SJCRH30 (cell line): Measurements from ENCODE around the gene TMPRSS3. TPM values are rescaled to one million over a fixed set of nuclear protein-coding genes. Genes with fewer than 3 reads are reported as not detected.

ENCODE experiments used
- DNase-seq, 2 experiments: peaks; one replicate each; pipeline ENCODE4 v3.0.0-alpha.2; 2015 to 2020
- H3K27ac ChIP-seq: fragments of 250-450 bp; sonication (Bioruptor Pico); 2 replicates; pipeline ENCODE4 v1.5.1; 2020; ENCODE audit warnings: mild to moderate bottlenecking, moderate library complexity
- H3K27me3 ChIP-seq: fragments of 250-450 bp; sonication (Bioruptor Pico); 2 replicates; pipeline ENCODE4 v1.5.1; 2020; ENCODE audit warnings: mild to moderate bottlenecking, moderate library complexity
- H3K36me3 ChIP-seq: fragments of 250-450 bp; sonication (Bioruptor Pico); 2 replicates; pipeline ENCODE4 v1.5.1; 2020; ENCODE audit warnings: mild to moderate bottlenecking, moderate library complexity
- H3K4me1 ChIP-seq: fragments of 250-450 bp; sonication (Bioruptor Pico); 2 replicates; pipeline ENCODE4 v1.5.1; 2020; ENCODE audit warnings: mild to moderate bottlenecking, moderate library complexity
- H3K4me3 ChIP-seq: fragments of 250-450 bp; sonication (Bioruptor Pico); 2 replicates; pipeline ENCODE4 v1.5.1; 2020; ENCODE audit warnings: mild to moderate bottlenecking, moderate library complexity
- H3K9me3 ChIP-seq: fragments of 250-450 bp; sonication (Bioruptor Pico); replicated peaks from 2 replicates; pipeline ENCODE4 v1.5.1; 2020; ENCODE audit warnings: mild to moderate bottlenecking, moderate library complexity
- total RNA-seq: library from RNA; depleted of rRNA; stranded (reverse); fragments of >200 nt; shearing (Covaris generic); gene quantifications from 2 replicates; pipeline ENCODE4 v1.2.3, GENCODE V29; 2014

TMPRSS3 gene
- total RNA-seq, 1 experiment from 2014 or later: not detected

GRCh38 chr21:42356650-42357049 is 39.2 kb downstream of the TMPRSS3 start:
- DNase-seq: no peak
- Histone ChIP-seq H3K4me3 (no peak overlapping the region), H3K4me1 (no peaks in the 10 kb centered on the region), H3K36me3 (no peaks in the 10 kb centered on the region), H3K27me3 (no peaks in the 10 kb centered on the region), H3K9me3 (no peaks in the 10 kb centered on the region; the same call in 1 of the 2 replicates), H3K27ac (no peak overlapping the region)

- no peak overlapping the region for H3K4me3 ChIP-seq
- no peaks in the 10 kb centered on the region for H3K36me3 ChIP-seq
- H3K27ac ChIP-seq: no peak overlapping the region
- DNase-seq: no peak
- no peaks in the 10 kb centered on the region for H3K27me3 ChIP-seq
- no peaks in the 10 kb centered on the region; the same call in 1 of the 2 replicates for H3K9me3 ChIP-seq
- H3K4me1 ChIP-seq: no peaks in the 10 kb centered on the region
Observed at GRCh38 chr21:42356046-42356445, 39.8 kb downstream of the TMPRSS3 start.

- no peak overlapping the region for H3K27ac ChIP-seq
- H3K36me3 ChIP-seq: no peaks in the 10 kb centered on the region
- H3K9me3 ChIP-seq: no peaks in the 10 kb centered on the region; the same call in 1 of the 2 replicates
- no peaks in the 10 kb centered on the region for H3K27me3 ChIP-seq
- no peak for DNase-seq
- H3K4me3 ChIP-seq: no peak overlapping the region
- no peaks in the 10 kb centered on the region for H3K4me1 ChIP-seq
Observed at GRCh38 chr21:42353623-42354022, 42.2 kb downstream of the TMPRSS3 start.

- Histone ChIP-seq H3K9me3 (no peaks in the 10 kb centered on the region; the same call in 1 of the 2 replicates), H3K27me3 (no peaks in the 10 kb centered on the region)
- DNase-seq: no peak
Observed at GRCh38 chr21:42352441-42353095, 43.3 kb downstream of the TMPRSS3 start.

DNA sequence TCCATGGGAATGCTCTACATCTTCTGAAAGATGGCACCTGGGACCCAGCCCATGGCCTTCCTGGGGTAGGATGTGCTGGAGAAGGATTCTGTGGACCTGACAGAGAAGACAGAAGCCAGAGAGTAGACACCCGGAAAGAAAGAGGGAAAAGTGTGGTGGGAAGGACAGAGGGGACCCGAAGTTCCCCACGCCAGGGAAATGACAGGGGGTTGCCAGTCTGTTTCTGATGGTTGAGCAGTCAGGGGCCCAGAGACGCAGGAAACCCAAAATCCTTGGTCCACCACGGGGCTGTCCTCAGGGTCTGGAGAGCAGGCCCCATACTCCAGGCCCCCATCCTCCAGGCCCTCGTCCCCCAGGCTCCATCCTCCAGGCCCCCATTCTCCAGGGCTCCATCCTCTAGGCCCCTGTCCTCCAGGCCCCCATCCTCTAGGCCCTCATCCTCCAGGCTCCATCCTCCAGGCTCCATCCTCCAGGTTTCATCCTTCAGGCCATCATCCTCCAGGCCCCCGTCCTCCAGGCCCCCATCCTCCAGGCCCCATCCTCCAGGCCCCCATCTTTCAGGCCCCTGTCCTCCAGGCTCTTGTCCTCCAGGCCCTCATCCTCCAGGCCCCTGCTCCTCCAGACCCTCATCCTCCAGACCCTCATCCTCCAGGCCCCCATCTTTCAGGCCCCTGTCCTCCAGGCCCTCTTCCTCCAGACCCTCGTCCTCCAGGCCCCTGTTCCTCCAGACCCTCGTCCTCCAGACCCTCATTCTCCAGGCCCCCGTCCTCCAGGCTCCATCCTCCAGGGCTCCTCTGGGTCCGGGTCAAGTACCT is 44.0 kb downstream of the TMPRSS3 start:
- H3K27me3 ChIP-seq: no peaks in the 10 kb centered on the region
- no peak for DNase-seq

More at GRCh38 chr21:42352441-42353095, 43.3 kb downstream of the TMPRSS3 start:
- Histone ChIP-seq H3K27ac (no peak overlapping the region), H3K4me1 (no peaks in the 10 kb centered on the region), H3K36me3 (no peaks in the 10 kb centered on the region), H3K4me3 (no peak overlapping the region)

DNA sequence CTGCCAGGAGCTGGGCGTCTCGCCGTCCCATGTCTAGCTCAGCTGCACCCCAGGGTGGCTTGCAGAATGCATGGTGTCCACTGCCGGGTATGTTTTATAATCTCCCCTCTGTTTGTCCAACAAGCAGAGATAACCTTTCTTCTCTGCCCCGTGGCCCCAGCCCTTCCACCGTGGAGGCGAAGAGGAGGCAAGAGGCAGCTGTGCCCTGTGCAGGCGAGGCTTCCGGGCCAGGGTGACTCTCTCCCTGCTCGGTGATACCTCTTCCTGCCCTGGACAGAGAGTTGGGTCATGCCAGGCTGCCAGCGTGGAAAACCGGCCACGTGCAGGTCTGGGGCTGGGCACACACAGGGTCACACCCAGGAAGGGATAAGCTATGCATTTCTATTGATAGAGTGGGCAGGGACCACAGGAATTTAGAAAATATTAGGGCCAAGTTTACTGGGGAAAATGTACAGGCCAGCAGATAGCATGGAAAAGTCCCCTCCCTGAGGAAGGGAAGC is 44.9 kb downstream of the TMPRSS3 start, which contains the start of gene TFF2:
TSS of gene TFF2 (minus strand) at position 68 of the 500 bp plus-strand sequence. CDS start at position 31, 37 bp downstream.
- Histone ChIP-seq H3K9me3 (no peaks in the 10 kb centered on the region; the same call in 1 of the 2 replicates), H3K4me3 (no peak within 1 kb of the TSS), H3K4me1 (no peaks in the 10 kb centered on the region), H3K27ac (no peak within 1 kb of the TSS), H3K27me3 (no peaks in the 10 kb centered on the region), H3K36me3 (no peaks in the 10 kb centered on the region)
- DNase-seq: no peak

More for the DNA sequence above, 44.0 kb downstream of the TMPRSS3 start:
- no peaks in the 10 kb centered on the region; the same call in 1 of the 2 replicates for H3K9me3 ChIP-seq
- H3K4me3 ChIP-seq: no peak overlapping the region
- H3K27ac ChIP-seq: no peak overlapping the region
- H3K36me3 ChIP-seq: no peaks in the 10 kb centered on the region
- H3K4me1 ChIP-seq: no peaks in the 10 kb centered on the region

DNA sequence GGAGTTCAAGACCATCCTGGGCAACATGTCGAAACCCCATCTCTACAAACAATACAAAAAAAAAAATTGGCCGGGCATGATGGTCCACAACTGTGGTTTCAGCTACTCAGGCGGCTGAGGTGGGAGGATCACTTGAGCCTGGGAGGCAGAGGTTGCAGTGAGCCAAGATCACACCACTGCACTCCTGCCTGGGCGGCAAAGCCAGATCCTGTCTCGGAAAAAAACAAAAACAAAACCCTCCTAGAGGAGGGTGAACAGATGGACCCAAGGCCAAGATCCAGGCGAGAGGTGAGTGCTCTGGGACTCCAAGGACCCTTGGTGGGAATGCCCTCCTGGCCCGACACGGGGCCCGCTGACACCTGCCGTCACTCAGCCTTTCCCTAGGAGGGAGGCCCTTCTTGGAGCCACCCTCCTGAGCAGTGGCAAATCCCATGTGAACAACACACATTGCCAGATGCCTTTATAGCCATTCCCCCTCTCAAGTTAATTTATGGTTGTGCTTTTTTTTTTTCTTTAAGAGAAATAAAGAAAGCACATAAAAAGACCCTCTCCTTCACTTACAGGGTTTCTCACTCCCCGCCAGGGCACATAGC is 45.4 kb downstream of the TMPRSS3 start:
- Histone ChIP-seq H3K4me1 (no peaks in the 10 kb centered on the region), H3K9me3 (no peaks in the 10 kb centered on the region; the same call in 1 of the 2 replicates)
- DNase-seq: no peak

GRCh38 chr21:42349420-42350317 is 46.2 kb downstream of the TMPRSS3 start:
- no peaks in the 10 kb centered on the region for H3K9me3 ChIP-seq
- H3K36me3 ChIP-seq: no peaks in the 10 kb centered on the region
- no peaks in the 10 kb centered on the region for H3K27me3 ChIP-seq
- no peaks in the 10 kb centered on the region for H3K4me1 ChIP-seq
- no peak overlapping the region for H3K4me3 ChIP-seq
- H3K27ac ChIP-seq: no peak overlapping the region
- no peak for DNase-seq

More for the DNA sequence above, 45.4 kb downstream of the TMPRSS3 start:
- Histone ChIP-seq H3K4me3 (no peak overlapping the region), H3K36me3 (no peaks in the 10 kb centered on the region), H3K27me3 (no peaks in the 10 kb centered on the region), H3K27ac (no peak overlapping the region)

- H3K27me3 ChIP-seq: no peaks in the 10 kb centered on the region
- no peak for DNase-seq
- H3K36me3 ChIP-seq: no peaks in the 10 kb centered on the region
- H3K27ac ChIP-seq: no peak overlapping the region
- no peak overlapping the region for H3K4me3 ChIP-seq
- no peaks in the 10 kb centered on the region for H3K9me3 ChIP-seq
- H3K4me1 ChIP-seq: no peaks in the 10 kb centered on the region
Observed at GRCh38 chr21:42348762-42349161, 47.1 kb downstream of the TMPRSS3 start.

DNA sequence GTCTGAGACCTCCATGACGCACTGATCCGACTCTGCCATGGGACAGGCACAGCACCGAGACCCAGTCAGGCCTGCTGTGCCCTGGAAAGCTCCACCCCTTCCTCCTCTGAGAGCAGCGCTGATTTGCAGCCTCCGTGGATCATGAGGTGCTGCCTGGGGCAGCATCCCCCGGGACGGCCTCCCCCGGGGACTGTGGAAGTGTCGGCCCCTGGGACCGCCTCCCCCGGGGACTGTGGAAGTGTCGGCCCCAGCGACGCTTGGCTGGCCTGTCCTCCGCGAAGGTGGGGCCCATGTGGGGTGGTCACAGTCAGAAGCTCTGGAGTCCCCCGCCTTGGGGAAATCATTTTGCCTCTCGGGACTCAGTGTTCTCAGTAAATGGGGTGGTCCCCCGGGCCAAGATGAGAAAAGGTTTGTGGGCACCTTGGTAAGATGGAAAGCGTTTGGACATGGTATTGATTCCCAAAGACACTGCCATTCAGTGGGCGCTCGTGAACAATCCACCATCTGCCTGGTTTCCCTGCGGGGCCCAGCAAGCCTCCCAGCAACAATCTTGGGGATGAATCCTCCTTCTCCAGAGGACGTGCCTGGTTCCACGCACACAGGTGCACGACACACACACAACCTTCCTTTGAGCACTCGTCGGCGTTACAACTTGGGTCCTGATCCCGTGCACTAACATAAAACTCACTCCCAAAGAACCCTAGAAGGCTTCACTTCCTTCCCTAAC is 48.1 kb downstream of the TMPRSS3 start:
- H3K4me1 ChIP-seq: no peaks in the 10 kb centered on the region
- H3K27ac ChIP-seq: no peak overlapping the region
- DNase-seq: no peak
- H3K27me3 ChIP-seq: no peaks in the 10 kb centered on the region
- no peak overlapping the region for H3K4me3 ChIP-seq
- no peaks in the 10 kb centered on the region for H3K9me3 ChIP-seq
- H3K36me3 ChIP-seq: no peaks in the 10 kb centered on the region

DNA sequence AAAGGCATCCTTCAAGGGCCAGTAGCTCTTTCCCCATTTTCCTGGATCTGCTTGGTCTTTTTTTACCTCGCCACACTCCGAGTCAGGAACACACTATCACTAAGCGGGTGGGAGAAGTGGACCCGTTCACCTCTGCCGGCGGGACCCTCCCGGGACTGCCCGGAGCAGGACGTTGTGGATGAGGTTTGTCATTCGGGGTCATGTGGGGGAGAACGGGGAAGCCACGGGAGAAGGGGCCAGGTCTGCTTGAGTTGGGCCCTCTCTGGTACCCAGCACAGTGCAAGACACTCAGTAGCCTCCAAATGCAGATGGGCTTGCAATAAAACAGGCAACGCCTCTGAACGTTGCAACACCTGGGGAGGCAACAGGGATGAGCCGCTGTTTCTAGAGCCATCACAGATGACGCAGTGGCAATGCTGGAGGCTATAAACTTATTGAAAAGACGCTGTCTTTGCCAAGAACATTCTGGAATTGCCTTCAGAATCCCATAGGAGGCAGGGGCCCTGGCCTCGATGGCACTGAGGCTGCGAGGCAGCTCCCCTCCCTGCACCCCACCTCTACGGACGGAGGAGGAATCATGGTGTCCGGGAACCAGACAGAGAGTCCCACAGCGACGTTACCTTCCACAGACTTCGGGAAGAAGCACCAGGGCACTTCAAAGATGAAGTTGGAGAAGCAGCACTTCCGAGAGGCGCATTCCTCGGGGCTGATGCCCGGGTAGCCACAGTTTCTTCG is 48.8 kb downstream of the TMPRSS3 start:
- no peak for DNase-seq
- no peaks in the 10 kb centered on the region for H3K4me1 ChIP-seq

GRCh38 chr21:42346441-42346840 is 49.4 kb downstream of the TMPRSS3 start:
- no peak for DNase-seq
- no peaks in the 10 kb centered on the region for H3K27me3 ChIP-seq
- H3K4me1 ChIP-seq: no peaks in the 10 kb centered on the region
- no peak overlapping the region for H3K27ac ChIP-seq
- H3K9me3 ChIP-seq: no peaks in the 10 kb centered on the region
- H3K36me3 ChIP-seq: no peaks in the 10 kb centered on the region
- no peak overlapping the region for H3K4me3 ChIP-seq

More for the DNA sequence above, 48.8 kb downstream of the TMPRSS3 start:
- H3K9me3 ChIP-seq: no peaks in the 10 kb centered on the region
- no peak overlapping the region for H3K4me3 ChIP-seq
- H3K27me3 ChIP-seq: no peaks in the 10 kb centered on the region
- no peaks in the 10 kb centered on the region for H3K36me3 ChIP-seq
- no peak overlapping the region for H3K27ac ChIP-seq

DNA sequence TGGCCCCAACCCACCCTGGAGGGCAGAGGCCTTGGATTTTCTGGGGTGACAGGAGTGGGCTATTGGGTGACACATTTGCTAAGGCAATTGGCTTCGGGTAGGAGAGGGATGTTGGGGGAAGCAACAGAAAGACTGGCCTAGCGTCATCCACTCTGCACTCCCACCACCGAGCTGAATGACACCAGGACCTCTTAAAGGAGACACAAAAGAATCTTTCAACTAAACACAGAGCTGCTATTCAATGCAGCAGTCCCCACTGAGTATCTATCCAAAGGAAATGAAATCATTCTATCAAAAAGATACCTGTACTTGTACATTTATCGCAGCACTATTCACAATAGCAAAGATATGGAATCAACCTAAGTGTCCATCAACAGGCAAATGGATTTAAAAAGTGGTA is 51.2 kb downstream of the TMPRSS3 start:
- Histone ChIP-seq H3K36me3 (no peaks in the 10 kb centered on the region), H3K4me3 (no peak overlapping the region), H3K4me1 (no peaks in the 10 kb centered on the region), H3K27ac (no peak overlapping the region), H3K27me3 (no peaks in the 10 kb centered on the region), H3K9me3 (no peaks in the 10 kb centered on the region)
- no peak for DNase-seq
